Psoas muscle (tissue), 8 donors: ENCODE measurements around the gene DGCR2. TPM values are rescaled to one million over a fixed set of nuclear protein-coding genes. Genes with fewer than 3 reads are reported as not detected.

Experiments
- ATAC-seq, 4 donors: fragments of 200-7000 bp; cut with Tn5 transposase; one replicate each; pipeline ENCODE4 v1.9.1; 2020; ENCODE audit warnings: moderate library complexity in 3 of 4, mild to moderate bottlenecking in 2 of 4
- DNase-seq, 2 donors: peaks; one replicate each; pipeline ENCODE4 v3.0.0-alpha.2; 2020
- H3K27ac ChIP-seq: fragments of 200-600 bp; one replicate; pipeline ENCODE4 v1.8.0; 2022
- H3K27me3 ChIP-seq, 3 donors: fragments of 200-600 bp in 1 of 3; one replicate each; pipeline versions ENCODE4 v1.6.1 to v1.8.0; 2013 to 2022; ENCODE audit warnings: low read length in 2 of 3, mild to moderate bottlenecking in 2 of 3, moderate library complexity in 1 of 3; ENCODE audit not compliant: insufficient read depth in 3 of 3
- H3K36me3 ChIP-seq, 2 donors: fragments of 200-600 bp in 1 of 2; one replicate each; pipeline versions ENCODE4 v1.6.1 to v1.8.0; 2013 to 2022; ENCODE audit warnings: low read depth in 1 of 2, mild to moderate bottlenecking in 1 of 2, moderate library complexity in 1 of 2; ENCODE audit not compliant: insufficient read depth in 1 of 2
- H3K4me1 ChIP-seq: fragments of 200-600 bp; one replicate; pipeline ENCODE4 v1.8.0; 2022
- H3K4me3 ChIP-seq: fragments of 200-600 bp; one replicate; pipeline ENCODE4 v1.8.0; 2022; ENCODE audit warnings: mild to moderate bottlenecking
- H3K9me3 ChIP-seq: fragments of 200-600 bp; one replicate; pipeline ENCODE4 v1.8.0; 2022
- CTCF ChIP-seq: fragments of 200-600 bp; IDR thresholded peaks from one replicate; pipeline ENCODE4 v1.8.0; 2022; ENCODE audit warnings: antibody characterized with exemption
- WGBS, 3 donors: extraction: QIAGEN DNeasy Blood & Tissue Kit; methylation state at CpG; one replicate each; pipeline versions ENCODE4 v1.1.6 to v1.1.7; 2013; 5-methylcytosine and 5-hydroxymethylcytosine counted together
- intact Hi-C, 2 donors: fragments of 100-400 bp; cut with DNase I; formaldehyde crosslinking; loops; one replicate each; pipeline versions ENCODE4 v1.11.0 to v1.14.2; 2022
- polyA plus RNA-seq, 3 donors: library from polyadenylated mRNA; stranded (reverse); fragments of 200-250 nt; gene quantifications; one replicate each; pipeline ENCODE4 v1.2.3, GENCODE V29; 2013
- total RNA-seq, 4 donors: library from RNA; stranded (reverse); fragmentation: NEBNext Ultra II Directional in 2 of 4; extraction: Animal tissue kit (Norgen Biotek cat#: 25700) in 2 of 4; gene quantifications; one replicate each; pipeline versions ENCODE4 v1.2.1 to v1.2.4, GENCODE V29; 2021 to 2023
- donor health status: healthy with polysubstance abuse.
- donor health status: DM: no; HTN: no; CAD: no; lungs with moderate emphysema.
- donor health status: Bipolar disorder and iron deficiency.
- donor health status: healthy.
- donor health status: DM: yes; HTN: yes; CAD: no.
- donor health status: DM: no; HTN: no; CAD: no.
- donor health status: DM: no; HTN: no; CAD: no.
- donor health status: DM: yes; HTN: yes; CAD: no.

The DGCR2 gene
- total and polyA plus RNA-seq, 7 donors, result 13.1 to 27.6 (median 24.5) TPM

- intact Hi-C loops, result no loop called here
- ATAC-seq (no peak), DNase-seq (no peak)
- peaks cover 16% of the 10 kb centered on the region for H3K4me1 ChIP-seq
- H3K27ac ChIP-seq, result no peak overlapping the region
- no peaks in the 10 kb centered on the region for H3K9me3 ChIP-seq
- H3K27me3 ChIP-seq, result no peaks in the 10 kb centered on the region
- H3K36me3 ChIP-seq, result peaks cover 0 to 83% of the 10 kb centered on the region in 2 donors
- no peak for TF ChIP-seq CTCF
- H3K4me3 ChIP-seq, result no peak overlapping the region
- 94 to 100% (median 94%) methylated on average over 2 of the region's 2 CpGs for WGBS, 3 donors
Observed at GRCh38 chr22:19046287-19046686, 75.9 kb downstream of the DGCR2 start.

- no peak for DNase-seq
- intact Hi-C loops, result no loop called here
- Histone ChIP-seq H3K27me3 (no peaks in the 10 kb centered on the region), H3K4me1 (peaks cover 4% of the 10 kb centered on the region), H3K36me3 (peaks cover 0 to 92% of the 10 kb centered on the region in 2 donors), H3K27ac (no peak overlapping the region), H3K4me3 (no peak overlapping the region), H3K9me3 (no peaks in the 10 kb centered on the region)
- TF ChIP-seq CTCF, result no peak
- 91 to 94% (median 92%) methylated on average over 7 of the region's 7 CpGs for WGBS, 3 donors
- no peak for ATAC-seq
Observed at GRCh38 chr22:19045094-19045493, 77.1 kb downstream of the DGCR2 start.

GRCh38 chr22:19044381-19044780 lies 77.8 kb downstream of the DGCR2 start:
- DNase-seq (peak in 1 of 2 donors; percentile 42), ATAC-seq (no peak)
- H3K4me1 ChIP-seq, result no peaks in the 10 kb centered on the region
- intact Hi-C loops, result no loop called here
- H3K9me3 ChIP-seq, result no peaks in the 10 kb centered on the region
- H3K4me3 ChIP-seq, result no peak overlapping the region
- no peak for TF ChIP-seq CTCF
- H3K27ac ChIP-seq, result no peak overlapping the region
- peaks cover under 1 to 99% of the 10 kb centered on the region in 2 donors for H3K36me3 ChIP-seq
- 43 to 72% (median 53%) methylated on average over 6 of the region's 6 CpGs for WGBS, 3 donors
- no peaks in the 10 kb centered on the region for H3K27me3 ChIP-seq

- ATAC-seq (no peak), DNase-seq (peak in 1 of 2 donors; percentile 28)
- no peaks in the 10 kb centered on the region for H3K27me3 ChIP-seq
- no peak for TF ChIP-seq CTCF
- H3K36me3 ChIP-seq, result peaks cover 3 to 100% of the 10 kb centered on the region in 2 donors
- no peaks in the 10 kb centered on the region for H3K9me3 ChIP-seq
- WGBS, 3 donors, result 65 to 81% (median 71%) methylated on average over 14 of the region's 14 CpGs
- H3K4me1 ChIP-seq, result no peaks in the 10 kb centered on the region
- H3K4me3 ChIP-seq, result no peak overlapping the region
- intact Hi-C loops, result no loop called here
- H3K27ac ChIP-seq, result no peak overlapping the region
Observed at GRCh38 chr22:19043121-19044085, 78.8 kb downstream of the DGCR2 start.
